Central memory CD4-positive, alpha-beta T cell (primary cell): ENCODE measurements around the gene RAB43.
A peak's percentile ranks its signal among the peaks of the same experiment; 100 is the strongest.
"Not testable (repeated sequence)": the region's sequence is repeated elsewhere in the genome, so short reads cannot be mapped to it uniquely, and the experiment has no call there.

ENCODE experiments used
- DNase-seq: peaks from one replicate; pipeline ENCODE4 v3.0.0; 2022

Gene RAB43

DNA sequence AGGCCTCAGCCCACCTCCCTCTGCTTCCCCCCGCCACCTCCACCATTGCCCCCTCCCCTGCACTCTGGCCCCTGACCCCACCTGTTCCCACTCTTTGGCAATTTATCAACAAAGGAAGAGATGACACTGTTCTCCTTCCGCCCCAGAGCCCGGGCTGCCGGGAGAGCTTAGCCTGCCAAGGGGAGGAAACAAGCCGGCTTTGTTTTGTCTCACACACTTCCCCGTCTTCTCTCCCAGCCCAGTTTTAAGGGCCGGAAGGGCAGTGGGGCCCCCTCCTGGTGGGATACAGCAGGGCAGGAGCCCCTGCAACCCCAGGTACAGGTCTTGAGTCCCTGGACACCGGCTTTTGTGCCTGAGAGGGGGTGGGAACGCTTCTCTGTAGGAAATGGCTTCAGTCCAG is 33.7 kb downstream of the RAB43 start:
- DNase-seq: peak; percentile 18

DNA sequence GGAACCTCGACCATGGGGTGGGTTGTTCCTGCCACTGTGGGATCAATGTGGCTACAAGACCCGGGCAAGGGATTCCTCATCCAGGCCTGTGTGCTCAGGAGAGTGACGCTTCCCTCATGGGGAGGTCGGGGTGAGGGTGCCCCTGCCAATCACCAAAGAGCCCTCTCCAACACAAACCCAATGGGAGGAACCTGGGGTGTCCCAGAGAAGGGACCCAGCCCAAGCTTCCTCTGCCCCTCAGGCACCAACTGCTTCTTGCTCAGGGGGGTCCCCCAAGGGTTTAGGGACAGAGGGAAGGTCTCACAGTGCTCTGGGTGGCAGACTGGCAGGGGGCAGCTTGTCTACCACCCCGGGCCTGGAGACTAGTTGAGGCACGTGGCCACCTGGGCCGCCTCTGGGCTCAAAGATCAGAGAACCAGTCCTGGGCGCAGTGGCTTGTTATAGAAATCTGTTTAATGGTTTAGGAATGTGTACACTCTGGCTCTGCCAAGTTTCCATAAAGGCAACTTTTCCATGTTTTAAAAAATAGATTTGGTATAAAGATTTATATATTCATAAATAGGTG is 34.4 kb downstream of the RAB43 start:
- no peak for DNase-seq

DNA sequence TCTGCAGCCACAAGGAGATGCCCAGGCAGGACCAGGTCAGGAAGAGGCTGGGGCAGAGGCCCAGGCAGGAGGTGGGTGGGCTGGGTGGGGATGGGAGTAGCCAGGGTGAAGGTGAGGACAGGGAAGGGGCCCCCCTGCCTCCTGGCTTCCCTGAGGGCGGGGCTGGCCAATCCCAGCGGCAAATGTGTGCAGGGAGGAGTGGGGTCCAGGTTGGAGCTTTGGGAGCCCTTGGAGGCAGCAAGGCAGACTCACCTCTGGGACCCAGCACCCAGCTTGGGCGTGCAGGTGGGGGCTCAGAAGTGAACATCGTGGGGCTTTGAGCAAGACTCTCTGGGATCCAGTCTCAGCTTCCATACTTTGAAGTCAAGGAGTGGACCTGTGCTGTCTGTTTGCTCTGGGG is 35.8 kb downstream of the RAB43 start:
- no peak for DNase-seq

DNA sequence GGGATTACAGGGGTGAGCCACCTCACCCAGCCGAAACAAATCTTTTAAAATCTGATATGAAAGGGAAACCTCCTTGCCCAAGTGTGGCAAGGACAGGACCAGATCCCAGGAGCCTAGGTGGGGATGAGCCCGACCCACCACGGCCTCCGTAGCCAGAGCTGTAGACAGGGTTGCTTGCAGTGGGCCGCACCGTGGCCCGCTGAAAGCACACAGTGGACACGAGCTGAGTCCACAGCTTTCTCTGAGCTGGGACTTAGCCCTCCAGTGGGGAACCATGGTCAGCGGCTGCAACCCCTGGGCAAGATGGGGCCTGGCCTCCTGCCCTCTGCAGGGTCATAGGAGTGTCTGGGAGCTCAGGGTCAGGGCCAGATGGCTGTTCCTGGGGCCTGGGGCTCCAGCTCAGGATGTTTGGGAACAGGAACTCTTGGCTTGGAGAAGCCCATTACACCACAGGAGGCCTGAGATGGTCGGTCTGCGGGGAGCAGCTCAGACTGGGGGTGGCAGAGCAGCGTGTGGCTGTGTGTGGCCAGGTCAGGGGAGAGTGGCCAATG is 36.4 kb downstream of the RAB43 start:
- no peak for DNase-seq

DNA sequence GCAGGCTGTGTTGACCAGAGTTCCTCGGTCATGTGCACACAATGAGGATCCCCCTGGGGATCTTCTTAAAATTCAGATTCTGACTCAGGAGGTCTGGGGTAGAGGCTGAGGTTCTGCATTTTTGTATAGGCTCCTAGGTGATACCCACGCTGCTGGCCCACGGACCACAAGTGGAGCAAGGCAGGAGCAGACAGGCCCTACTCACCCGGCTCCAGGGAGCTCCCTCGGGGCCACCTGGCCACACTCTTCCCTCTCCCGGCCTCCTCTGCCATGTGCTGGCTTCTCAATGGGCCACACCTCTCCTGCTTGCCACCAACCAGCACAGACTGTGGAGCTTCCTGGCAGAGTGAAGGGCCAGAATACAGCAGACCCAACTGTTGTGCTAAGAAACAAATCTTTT is 37.1 kb downstream of the RAB43 start:
- no peak for DNase-seq

DNA sequence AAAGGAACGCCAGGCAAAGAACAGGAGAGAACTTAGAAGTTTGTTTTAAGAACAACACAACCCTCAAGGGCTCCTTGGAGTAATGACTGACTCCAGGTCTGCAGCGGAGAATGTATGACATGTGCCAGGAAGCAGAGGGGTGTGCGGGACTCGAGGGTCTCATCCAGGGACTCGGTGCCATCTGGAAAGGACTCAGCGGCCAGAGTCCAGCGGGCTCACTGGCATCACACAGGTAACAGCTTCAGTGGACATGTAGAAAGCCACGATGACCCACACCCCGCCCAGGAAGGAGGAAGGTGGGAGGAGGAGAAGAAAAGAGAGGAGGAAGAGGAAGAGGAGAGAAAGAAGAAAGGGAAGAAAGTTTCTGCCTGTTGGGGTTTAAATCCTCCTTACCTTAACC is 39.6 kb downstream of the RAB43 start:
- no peak for DNase-seq

DNA sequence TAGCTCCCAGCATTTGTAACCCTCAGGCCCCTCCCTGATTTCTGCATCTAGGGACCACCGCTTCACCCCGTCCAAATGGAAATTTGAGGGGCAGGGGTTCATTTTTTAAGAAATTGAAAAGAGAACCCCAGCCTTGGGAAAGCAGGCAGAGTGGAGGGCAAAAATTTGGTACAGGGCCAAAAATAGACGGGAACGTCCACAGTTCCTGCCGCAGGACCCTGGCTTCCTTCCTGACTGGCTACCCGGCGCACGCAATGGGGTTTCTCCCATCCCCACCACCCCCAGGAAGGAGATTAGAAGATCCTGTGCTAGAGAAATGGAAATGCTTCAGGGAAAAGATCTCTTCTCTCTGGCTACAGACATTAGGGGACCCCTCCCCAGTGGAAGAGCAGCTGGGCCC is 40.1 kb downstream of the RAB43 start:
- DNase-seq: no peak

DNA sequence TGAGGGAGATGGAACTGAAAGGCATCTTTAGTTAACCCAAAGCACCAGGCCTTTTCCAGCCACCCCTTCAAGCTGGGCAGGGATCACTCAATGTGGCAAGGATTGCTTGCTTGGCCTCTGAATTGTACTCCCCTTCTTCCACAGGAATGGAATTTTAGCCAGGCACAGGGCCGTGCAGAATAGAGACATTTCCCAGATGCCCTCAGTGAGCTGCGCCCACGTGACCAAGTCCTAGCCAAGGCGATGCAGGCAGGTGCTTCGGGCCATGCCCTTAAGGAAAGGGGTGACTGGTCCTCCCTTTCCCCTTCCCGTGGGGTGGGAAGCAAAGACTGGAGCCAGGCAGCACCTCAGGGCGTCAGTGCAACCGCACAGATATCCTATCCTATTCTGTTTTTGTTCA is 43.1 kb downstream of the RAB43 start:
- DNase-seq: no peak

DNA sequence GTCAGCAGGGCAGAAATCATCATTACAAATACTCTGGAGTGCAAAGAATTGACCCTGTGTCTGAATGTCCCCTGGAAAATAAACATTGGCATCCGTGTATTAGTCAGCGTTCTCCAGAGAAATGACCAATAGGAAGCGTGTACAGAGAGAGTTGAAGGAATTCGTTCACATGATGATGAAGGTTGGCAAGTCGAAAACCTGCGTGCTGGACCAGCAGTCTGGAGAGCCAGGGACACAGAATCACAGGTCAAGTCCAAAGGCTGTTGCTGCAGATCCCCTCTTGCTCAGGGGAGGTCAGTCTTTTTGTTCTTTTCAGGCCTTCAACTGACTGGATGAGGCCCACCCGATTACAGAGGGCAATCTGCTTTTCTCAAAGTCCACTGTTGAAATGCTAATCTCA is 44.4 kb downstream of the RAB43 start:
- no peak for DNase-seq

DNA sequence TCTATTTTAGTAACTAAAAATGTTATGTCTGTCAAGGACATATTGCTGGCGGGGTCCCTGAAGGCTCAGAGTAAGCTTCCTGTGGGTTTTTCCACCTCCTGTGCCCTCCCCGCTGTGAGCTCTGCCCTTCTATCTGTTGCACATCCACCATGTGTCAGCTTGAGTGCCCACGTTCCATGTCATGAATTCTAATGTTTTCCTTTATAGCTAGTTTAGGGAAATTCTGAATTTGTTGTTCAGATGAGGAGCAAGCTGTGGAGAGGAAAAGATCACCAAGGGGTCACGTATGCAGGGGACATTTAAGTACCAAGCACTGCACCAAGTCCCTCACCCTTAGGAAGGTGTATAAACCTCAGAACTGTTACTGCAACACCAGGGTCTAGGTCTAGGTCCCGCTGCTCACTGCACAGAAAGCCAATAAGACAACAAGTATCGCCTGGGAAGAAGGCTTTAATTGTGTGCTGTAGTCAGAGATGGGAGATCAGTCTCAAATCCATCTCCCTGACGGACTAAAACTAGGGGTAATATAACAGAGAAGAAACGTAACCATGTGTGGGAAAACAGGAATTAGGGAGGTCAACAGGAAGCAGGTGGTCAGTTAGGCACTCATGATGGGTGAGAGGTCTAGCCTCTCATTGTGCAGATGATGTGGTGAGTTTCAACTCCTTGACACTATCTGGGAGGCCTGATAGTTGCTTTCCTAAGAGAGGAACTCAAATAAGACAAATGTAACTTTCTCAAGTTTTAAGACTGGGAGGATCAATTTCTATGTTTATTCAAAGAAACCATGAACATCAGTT is 51.3 kb downstream of the RAB43 start:
- DNase-seq: no peak

DNA sequence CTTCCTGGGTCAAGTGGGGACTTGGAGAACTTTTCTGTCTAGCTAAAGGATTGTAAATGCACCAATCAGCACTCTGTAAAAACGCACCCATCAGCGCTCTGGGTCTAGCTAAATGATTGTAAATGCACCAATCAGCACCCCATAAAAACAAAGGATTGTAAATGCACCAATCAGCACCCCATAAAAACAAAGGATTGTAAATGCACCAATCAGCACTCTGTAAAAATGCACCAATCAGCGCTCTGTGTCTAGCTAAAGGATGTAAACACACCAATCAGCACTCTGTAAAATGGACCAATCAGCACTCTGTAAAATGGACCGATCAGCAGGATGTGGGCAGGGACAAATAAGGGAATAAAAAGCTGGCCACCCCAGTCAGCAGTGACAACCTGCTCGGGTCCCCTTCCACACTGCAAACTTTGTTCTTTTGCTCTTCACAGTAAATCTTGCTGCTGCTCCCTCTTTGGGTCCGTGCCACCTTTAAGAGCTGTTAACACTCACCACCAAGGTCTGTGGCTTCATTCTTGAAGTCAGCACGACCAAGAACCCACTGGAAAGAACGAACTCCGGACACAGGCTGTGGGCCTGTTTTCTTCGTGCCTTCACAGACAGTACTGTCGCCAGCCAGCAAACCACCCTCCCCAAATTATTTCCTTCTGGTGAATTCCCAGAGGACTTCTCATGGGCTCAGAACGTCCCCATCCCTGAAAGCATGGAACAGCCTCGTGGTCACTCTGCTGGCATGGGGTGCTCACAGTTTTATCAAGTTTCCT is 52.1 kb downstream of the RAB43 start:
- DNase-seq: not testable (repeated sequence)

DNA sequence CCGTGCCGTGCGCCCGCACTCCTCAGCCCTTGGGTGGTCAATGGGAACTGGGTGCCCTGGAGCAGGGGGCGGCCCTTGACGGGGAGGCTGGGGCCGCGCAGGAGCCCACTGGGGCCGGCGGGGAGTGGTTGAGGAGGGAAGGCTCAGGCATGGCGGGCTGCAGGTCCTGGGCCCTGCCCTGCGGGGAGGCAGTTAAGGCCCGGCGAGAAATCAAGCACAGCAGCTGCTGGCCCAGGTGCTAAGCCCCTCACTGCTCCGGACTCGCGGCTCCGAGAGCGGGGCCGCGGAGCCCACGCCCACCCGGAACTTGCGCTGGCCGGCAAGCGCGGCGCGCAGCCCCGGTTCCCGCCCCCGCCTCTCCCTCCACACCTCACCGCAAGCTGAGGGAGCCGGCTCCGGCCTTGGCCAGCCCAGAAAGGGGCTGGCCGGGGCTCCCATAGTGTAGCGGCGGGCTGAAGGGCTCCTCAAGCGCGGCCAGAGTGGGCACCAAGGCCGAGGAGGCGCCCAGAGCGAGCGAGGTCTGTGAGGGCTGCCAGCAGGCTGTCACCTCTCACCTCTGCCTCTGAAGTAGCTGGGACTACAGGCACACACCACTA is 53.2 kb downstream of the RAB43 start:
- no peak for DNase-seq

DNA sequence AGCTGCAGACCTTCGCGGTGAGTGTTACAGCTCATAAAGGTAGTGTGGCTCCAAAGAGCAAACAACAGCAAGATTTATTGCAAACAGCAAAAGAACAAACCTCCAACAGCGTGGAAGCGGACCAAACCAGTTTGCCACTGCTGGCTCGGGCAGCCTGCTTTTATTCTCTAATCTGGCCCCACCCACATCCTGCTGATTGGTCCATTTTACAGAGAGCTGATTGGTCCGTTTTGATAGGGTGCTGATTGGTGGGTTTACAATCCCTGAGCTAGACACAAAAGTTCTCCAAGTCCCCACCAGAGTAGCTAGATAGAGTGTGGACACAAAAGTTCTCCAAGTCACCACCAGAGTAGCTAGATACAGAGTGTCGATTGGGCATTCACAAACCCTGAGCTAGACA is 53.9 kb downstream of the RAB43 start:
- DNase-seq: not testable (repeated sequence)

DNA sequence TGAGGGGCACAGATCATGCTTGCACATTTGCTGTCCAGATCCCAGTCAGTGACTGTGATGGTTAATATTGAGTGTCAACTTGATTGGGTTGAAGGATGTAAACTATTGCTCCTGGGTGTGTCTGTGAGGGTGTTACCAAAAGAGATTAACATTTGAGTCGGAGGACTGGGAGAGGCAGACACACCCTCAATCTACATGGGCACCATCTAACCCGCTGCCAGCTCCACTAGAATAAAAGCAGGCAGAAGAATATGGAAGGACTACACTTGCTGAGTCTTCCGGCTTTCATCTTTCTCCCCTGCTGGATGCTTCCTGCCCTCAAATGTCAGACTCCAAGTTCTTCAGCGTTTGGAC is 55.9 kb downstream of the RAB43 start:
- DNase-seq: no peak

DNA sequence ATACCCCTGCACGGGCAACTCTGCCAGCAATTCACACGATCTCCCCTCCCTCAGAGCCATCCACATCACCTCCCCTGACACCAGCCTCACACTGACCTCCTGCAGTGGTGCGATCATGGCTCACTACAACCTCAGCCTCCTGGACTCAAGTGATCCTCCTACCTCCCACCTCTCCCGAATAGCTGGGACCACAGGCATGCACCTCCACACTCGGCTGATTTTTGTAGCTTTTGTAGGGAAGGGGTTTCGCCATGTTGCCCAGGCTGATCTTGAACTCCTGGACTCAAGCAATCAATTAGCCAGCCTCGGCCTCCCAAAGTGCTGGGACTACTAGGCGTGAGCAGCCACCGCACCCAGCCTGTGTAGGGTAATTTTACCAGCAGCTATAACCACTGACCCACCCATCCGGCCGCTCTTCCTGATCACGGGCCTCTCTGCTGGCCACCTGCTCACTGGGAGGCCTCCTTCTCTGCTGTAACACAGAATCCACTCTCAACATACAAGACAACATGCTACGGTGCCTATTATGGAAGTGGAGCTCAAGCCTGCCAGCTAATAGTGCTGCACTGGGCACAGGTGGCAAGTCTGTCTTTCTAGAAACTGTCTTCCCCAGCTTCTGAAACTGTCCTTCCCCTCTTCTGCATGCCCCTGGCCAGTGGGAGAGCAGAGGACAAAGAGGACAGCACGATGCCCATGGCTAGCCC is 56.4 kb downstream of the RAB43 start:
- DNase-seq: no peak

DNA sequence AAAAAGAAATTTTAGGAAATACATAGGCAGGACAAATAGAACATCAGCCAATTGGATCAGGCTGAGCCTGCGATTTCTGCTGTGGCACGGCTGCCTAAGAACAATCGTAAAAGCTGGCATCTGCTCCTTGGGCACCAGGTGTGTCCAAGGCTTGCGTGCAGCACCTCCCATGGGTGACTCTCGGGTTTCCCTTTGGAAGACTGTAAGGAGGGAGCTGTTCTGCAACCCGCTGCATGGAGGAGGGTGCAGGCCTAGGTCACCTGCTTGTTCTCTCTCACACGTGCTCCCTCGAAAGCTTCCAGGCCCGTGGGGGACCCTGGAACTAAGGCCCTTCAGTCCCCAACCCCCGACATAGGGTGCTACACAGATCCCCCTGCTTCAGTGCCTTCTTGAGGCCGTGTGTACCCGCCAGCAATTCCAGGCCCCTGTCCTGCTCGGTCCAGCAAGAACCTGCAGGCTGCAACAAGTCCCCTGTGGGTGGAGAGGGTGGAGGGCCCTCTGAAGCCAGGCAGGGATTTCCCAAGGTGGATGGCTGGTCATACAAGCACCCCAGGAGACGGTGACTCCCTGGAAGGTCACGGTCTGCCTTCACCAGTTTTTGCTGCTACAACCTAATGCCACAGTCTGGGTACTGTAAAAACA is 57.6 kb downstream of the RAB43 start:
- DNase-seq: no peak

DNA sequence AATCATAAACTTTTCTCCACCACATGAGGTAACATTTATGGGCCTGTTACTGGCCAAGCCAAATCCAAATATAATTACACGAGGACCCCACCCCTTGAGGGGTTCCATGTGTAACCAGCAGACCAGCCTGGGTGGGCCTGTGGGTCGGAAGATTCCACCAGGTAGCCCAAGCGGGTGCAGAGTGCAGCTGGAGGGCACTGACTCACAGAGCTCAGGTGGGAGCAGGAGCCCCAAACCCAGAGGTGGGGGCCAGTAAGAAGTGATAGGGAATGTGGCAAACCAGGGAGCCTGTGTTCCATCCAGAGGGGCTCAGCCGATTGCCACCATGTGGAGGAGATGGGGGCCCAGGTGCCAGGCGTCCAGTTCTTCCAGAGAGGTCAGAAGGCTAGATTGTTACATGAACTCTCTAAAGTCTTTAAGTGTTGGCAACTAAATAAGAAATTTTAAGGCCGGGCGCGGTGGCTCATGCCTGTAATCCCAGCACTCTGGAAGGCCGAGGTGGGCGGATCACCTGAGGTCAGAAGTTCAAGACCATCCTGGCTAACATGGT is 58.4 kb downstream of the RAB43 start:
- DNase-seq: no peak

DNA sequence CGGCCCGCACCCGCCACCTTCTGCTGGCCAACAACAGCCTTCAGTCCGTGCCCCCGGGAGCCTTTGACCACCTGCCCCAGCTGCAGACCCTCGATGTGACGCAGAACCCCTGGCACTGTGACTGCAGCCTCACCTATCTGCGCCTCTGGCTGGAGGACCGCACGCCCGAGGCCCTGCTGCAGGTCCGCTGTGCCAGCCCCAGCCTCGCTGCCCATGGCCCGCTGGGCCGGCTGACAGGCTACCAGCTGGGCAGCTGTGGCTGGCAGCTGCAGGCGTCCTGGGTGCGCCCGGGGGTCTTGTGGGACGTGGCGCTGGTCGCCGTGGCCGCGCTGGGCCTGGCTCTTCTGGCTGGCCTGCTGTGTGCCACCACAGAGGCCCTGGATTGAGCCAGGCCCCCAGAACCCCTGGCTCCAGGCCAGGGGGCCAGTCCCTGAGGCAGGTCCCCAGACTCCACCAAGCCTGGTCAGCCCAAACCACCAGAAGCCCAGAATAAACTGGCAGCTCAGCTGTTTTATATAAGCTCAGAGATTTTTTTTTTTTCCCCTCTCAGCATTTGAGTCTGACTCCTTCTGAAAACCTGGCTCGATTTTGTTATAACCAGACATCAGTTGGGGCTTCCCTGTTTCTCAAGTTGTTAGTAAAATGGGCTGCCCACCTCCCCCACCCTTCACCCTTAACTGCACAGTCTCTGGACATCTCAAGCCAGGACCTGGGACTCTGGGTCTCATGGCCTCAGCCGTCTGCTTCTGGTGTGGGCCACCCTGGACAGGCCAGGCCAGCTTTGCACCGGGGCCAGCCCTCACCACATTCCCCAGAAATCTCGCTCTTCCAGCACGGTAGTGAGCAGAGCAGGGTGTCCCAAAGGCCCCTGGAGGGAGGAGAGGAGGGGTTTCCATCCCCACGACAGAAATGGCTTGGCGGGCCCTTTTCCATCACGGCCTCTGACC is 59.4 kb downstream of the RAB43 start:
- no peak for DNase-seq

DNA sequence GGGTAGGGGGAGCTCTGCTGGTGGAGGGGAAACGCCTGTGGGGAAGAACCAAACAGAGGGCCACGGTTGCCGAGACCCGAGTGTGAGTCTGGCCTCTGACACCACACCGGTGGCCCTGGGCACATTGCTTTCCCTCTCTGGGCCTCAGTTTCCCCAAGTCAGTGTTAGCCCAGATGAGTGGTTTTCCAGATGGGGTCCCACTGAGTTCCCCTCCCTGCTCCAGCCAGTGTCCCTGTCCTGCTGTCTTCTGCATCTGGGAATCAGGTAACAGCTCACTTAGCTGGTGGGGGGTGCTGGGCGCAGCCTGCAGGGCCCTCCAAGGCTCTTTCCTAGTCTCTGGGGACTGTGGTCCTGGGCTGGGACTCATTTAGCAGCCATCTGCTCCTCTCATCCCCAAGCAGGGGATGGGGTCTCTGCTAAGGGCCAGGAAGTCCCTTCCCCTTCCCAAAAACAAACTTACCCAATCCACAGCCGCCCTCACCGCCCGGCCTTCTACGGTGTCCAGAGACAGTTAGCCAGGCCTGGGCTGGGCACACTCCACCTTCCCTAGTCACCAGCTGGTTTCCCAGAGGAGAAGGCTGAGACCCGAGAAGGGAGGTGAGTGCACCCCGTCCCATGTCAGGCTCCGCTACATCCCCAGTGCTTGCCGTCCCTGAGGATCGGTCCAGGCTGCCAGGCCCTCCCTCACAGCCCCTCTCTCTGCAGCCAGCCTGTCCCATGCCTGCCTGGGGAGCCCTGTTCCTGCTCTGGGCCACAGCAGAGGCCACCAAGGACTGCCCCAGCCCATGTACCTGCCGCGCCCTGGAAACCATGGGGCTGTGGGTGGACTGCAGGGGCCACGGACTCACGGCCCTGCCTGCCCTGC is 60.3 kb downstream of the RAB43 start:
- DNase-seq: no peak
